Measurements from ENCODE around the gene ITPKC.
"Not testable (repeated sequence)": the region's sequence is repeated elsewhere in the genome, so short reads cannot be mapped to it uniquely, and the experiment has no call there.

The ITPKC gene

GRCh38 chr19:40717880-40718773 lies 1.2 kb downstream of the ITPKC start:
- peak in 1 of 2 experiments; percentile 25 for DNase-seq

GRCh38 chr19:40718774-40719391 lies 2.0 kb downstream of the ITPKC start:
- DNase-seq: peak; percentile 30 to 35

GRCh38 chr19:40719414-40719894 lies 2.5 kb downstream of the ITPKC start:
- DNase-seq: no peak

GRCh38 chr19:40721140-40721486 lies 4.2 kb downstream of the ITPKC start:
- DNase-seq: no peak

- DNase-seq: no peak
These were observed 5.2 kb downstream of the ITPKC start for GRCh38 chr19:40721936-40722661.

GRCh38 chr19:40723661-40724254 lies 6.8 kb downstream of the ITPKC start:
- no peak for DNase-seq

GRCh38 chr19:40724315-40724714 lies 7.4 kb downstream of the ITPKC start:
- DNase-seq: peak in 1 of 2 experiments; percentile 31

GRCh38 chr19:40724855-40725254 lies 7.9 kb downstream of the ITPKC start:
- peak in 1 of 2 experiments; percentile 36 for DNase-seq

- DNase-seq: no peak
These were observed 9.4 kb downstream of the ITPKC start for GRCh38 chr19:40726279-40726678.

- DNase-seq: not testable (repeated sequence)
These were observed 13.2 kb downstream of the ITPKC start for GRCh38 chr19:40730065-40730464.

- not testable (repeated sequence) for DNase-seq
These were observed 15.4 kb downstream of the ITPKC start for GRCh38 chr19:40732304-40732703.

GRCh38 chr19:40733149-40733548 lies 16.2 kb downstream of the ITPKC start:
- no peak for DNase-seq

- no peak for DNase-seq
These were observed 18.3 kb downstream of the ITPKC start for GRCh38 chr19:40735013-40735771.

GRCh38 chr19:40736661-40737060 lies 19.7 kb downstream of the ITPKC start:
- no peak for DNase-seq

- no peak for DNase-seq
These were observed 20.3 kb downstream of the ITPKC start for GRCh38 chr19:40737102-40737644.

- DNase-seq: no peak
These were observed 22.3 kb downstream of the ITPKC start for GRCh38 chr19:40739030-40739839.

- no peak for DNase-seq
These were observed 23.2 kb downstream of the ITPKC start for GRCh38 chr19:40739871-40740703.

GRCh38 chr19:40740747-40741146 lies 23.8 kb downstream of the ITPKC start:
- no peak for DNase-seq

- no peak for DNase-seq
These were observed 24.8 kb downstream of the ITPKC start for GRCh38 chr19:40741527-40742390.
